HepG2 (cell line): ENCODE measurements around the gene KRTAP19-7.

ENCODE experiments used
- AGO1 ChIP-seq: fragments of 200-400 bp; formaldehyde crosslinking; IDR thresholded peaks from 2 replicates; pipeline ENCODE4 v1.6.1; 2017; ENCODE audit warnings: mild to moderate bottlenecking, low read depth, low read length, moderate library complexity; ENCODE audit not compliant: poor library complexity, severe bottlenecking
- RXRA ChIP-seq: sonication (generic); formaldehyde crosslinking; IDR thresholded peaks from 2 replicates; pipeline ENCODE4 v1.5.1; 2020; ENCODE audit warnings: missing genetic modification reagents
- THAP8 ChIP-seq: sonication (generic); formaldehyde crosslinking; IDR thresholded peaks from 2 replicates; pipeline ENCODE4 v1.5.1; 2020; ENCODE audit warnings: missing genetic modification reagents, mild to moderate bottlenecking, borderline replicate concordance
- ZNF460 ChIP-seq: sonication (generic); formaldehyde crosslinking; IDR thresholded peaks from 2 replicates; pipeline ENCODE4 v1.5.1; 2020; ENCODE audit warnings: missing genetic modification reagents, mild to moderate bottlenecking, borderline replicate concordance
- TF ChIP-seq, protein P1 (sequence below): sonication (generic); formaldehyde crosslinking; IDR thresholded peaks from 2 replicates; pipeline ENCODE4 v1.4.0; 2020; ENCODE audit warnings: missing genetic modification reagents, borderline replicate concordance
- TF ChIP-seq, protein P2 (sequence below): sonication (generic); formaldehyde crosslinking; IDR thresholded peaks from 2 replicates; pipeline ENCODE4 v1.5.0; 2020; ENCODE audit warnings: mild to moderate bottlenecking, missing genetic modification reagents, moderate library complexity

- TF ChIP-seq, protein P1, sequence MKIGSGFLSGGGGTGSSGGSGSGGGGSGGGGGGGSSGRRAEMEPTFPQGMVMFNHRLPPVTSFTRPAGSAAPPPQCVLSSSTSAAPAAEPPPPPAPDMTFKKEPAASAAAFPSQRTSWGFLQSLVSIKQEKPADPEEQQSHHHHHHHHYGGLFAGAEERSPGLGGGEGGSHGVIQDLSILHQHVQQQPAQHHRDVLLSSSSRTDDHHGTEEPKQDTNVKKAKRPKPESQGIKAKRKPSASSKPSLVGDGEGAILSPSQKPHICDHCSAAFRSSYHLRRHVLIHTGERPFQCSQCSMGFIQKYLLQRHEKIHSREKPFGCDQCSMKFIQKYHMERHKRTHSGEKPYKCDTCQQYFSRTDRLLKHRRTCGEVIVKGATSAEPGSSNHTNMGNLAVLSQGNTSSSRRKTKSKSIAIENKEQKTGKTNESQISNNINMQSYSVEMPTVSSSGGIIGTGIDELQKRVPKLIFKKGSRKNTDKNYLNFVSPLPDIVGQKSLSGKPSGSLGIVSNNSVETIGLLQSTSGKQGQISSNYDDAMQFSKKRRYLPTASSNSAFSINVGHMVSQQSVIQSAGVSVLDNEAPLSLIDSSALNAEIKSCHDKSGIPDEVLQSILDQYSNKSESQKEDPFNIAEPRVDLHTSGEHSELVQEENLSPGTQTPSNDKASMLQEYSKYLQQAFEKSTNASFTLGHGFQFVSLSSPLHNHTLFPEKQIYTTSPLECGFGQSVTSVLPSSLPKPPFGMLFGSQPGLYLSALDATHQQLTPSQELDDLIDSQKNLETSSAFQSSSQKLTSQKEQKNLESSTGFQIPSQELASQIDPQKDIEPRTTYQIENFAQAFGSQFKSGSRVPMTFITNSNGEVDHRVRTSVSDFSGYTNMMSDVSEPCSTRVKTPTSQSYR (CRISPR knock-in tag) = no peak
- TF ChIP-seq RXRA (CRISPR knock-in tag) = no peak
- no peak for TF ChIP-seq AGO1
- no peak for TF ChIP-seq THAP8 (CRISPR knock-in tag)
- TF ChIP-seq, protein P2, sequence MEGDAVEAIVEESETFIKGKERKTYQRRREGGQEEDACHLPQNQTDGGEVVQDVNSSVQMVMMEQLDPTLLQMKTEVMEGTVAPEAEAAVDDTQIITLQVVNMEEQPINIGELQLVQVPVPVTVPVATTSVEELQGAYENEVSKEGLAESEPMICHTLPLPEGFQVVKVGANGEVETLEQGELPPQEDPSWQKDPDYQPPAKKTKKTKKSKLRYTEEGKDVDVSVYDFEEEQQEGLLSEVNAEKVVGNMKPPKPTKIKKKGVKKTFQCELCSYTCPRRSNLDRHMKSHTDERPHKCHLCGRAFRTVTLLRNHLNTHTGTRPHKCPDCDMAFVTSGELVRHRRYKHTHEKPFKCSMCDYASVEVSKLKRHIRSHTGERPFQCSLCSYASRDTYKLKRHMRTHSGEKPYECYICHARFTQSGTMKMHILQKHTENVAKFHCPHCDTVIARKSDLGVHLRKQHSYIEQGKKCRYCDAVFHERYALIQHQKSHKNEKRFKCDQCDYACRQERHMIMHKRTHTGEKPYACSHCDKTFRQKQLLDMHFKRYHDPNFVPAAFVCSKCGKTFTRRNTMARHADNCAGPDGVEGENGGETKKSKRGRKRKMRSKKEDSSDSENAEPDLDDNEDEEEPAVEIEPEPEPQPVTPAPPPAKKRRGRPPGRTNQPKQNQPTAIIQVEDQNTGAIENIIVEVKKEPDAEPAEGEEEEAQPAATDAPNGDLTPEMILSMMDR (CRISPR knock-in tag) = no peak
- no peak for TF ChIP-seq ZNF460 (CRISPR knock-in tag)
Measured at GRCh38 chr21:30563072-30563471, 2.0 kb upstream of the KRTAP19-7 start.
